ENCODE data around the gene PP2D1.

DNA sequence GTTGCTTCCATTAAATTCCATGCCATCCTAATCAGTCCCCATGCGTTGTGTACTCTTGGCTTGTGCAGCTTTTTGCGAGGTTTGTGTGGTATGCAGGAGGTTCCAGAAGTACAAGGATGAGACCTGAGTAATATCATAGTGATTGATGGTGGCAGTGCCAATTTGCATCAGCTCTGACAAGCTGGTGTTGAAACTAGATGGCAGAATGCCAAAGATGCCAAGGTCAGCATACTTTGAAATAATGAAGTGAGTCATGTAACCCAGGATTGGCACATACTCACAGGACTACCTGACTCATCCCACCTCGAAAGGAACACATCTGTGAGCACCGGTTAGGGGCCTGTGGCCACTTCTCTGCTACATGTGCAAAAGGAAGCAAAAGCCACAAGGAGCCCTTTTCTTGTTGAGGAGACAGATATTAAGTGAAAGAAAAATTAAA is 42.5 kb upstream of the PP2D1 start:
- TF ChIP-seq ZNF274 (IDR thresholded peaks at IDR 0.05; ENCODE audit: low read depth, low read length) (no peak), YY1 (IDR thresholded peaks at IDR 0.05; ENCODE audit: insufficient read depth, insufficient read length) (no peak), SUZ12 (IDR thresholded peaks at IDR 0.05; ENCODE audit: extremely low read depth, insufficient read depth, insufficient read length) (no peak)

Measured in NT2/D1 (cell line).